Suprapubic skin (tissue), 4 donors: ENCODE results near the gene CHN2. TPM values are rescaled to one million over a fixed set of nuclear protein-coding genes. Genes with fewer than 3 reads are reported as not detected.

ENCODE experiments used
- DNase-seq, 2 donors: peaks; one replicate each; pipeline ENCODE4 v3.0.0-alpha.2; 2019; ENCODE audit warnings: low spot score in 2 of 2
- H3K27ac ChIP-seq: fragments of 200-600 bp; sonication (generic); one replicate; pipeline ENCODE4 v1.5.1; 2019
- H3K27me3 ChIP-seq: fragments of 200-600 bp; sonication (generic); one replicate; pipeline ENCODE4 v1.5.1; 2019
- H3K36me3 ChIP-seq: fragments of 200-600 bp; sonication (generic); one replicate; pipeline ENCODE4 v1.5.1; 2019
- H3K4me1 ChIP-seq: fragments of 200-600 bp; sonication (generic); one replicate; pipeline ENCODE4 v1.5.1; 2019
- H3K4me3 ChIP-seq: fragments of 200-600 bp; sonication (generic); one replicate; pipeline ENCODE4 v1.5.1; 2019; ENCODE audit warnings: mild to moderate bottlenecking
- H3K9me3 ChIP-seq: fragments of 200-600 bp; sonication (generic); one replicate; pipeline ENCODE4 v1.5.1; 2019
- EP300 ChIP-seq: sonication (generic); formaldehyde crosslinking; IDR thresholded peaks from one replicate; pipeline ENCODE4 v1.6.1; 2017; ENCODE audit warnings: antibody characterized with exemption
- POLR2A ChIP-seq, 2 donors: fragments of 450-650 bp; IDR thresholded peaks; one replicate each; pipeline ENCODE4 v1.6.1; 2017; ENCODE audit warnings: antibody characterized with exemption in 2 of 2, mild to moderate bottlenecking in 2 of 2, moderate library complexity in 2 of 2
- POLR2AphosphoS5 ChIP-seq, 3 donors: sonication (generic); formaldehyde crosslinking; IDR thresholded peaks; one replicate each; pipeline ENCODE4 v1.6.1; 2017; ENCODE audit warnings: antibody characterized with exemption in 3 of 3
- WGBS: methylation state at CpG from one replicate; pipeline ENCODE4 v1.1.5; 2018; 5-methylcytosine and 5-hydroxymethylcytosine counted together
- total RNA-seq, 4 donors: library from RNA; depleted of rRNA; stranded (reverse); fragments of >200 nt; gene quantifications; one replicate each; pipeline ENCODE4 v1.1.0, GENCODE V29; 2016
- TF ChIP-seq, protein P1 (sequence below), 2 donors: fragments of 200-600 bp in 1 of 2; fragments of 450-650 bp in 1 of 2; sonication (generic) in 1 of 2; IDR thresholded peaks; one replicate each; pipeline ENCODE4 v1.5.1; 2016 to 2019; ENCODE audit warnings: antibody characterized with exemption in 2 of 2, mild to moderate bottlenecking in 1 of 2, moderate library complexity in 1 of 2

Gene CHN2
- total RNA-seq, 4 donors from 2014 or later, result 3.3 to 9.6 (median 6.2) TPM

DNA sequence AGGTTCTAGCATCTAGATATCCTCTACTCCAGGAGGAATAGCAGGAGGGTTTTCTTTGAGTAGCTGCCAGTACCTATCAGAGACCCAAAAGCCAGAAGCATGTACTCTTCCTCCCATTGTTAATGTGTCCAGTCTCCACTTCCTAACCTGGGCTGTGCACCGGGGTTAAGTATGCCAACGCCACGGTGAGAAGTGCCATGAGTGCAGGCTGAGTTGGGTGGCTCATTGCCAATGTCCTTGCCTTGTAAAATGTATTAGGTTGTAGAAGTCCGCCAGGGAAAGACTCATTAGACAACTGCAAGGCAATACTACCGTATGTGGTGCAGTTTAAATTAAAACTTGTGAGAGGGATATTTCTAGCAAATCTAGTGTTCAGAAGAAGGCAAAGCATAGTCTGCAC, 314.0 kb downstream of the CHN2 start:
- no peaks in the 10 kb centered on the region for H3K27me3 ChIP-seq
- H3K9me3 ChIP-seq, result no peaks in the 10 kb centered on the region
- WGBS, result 78% methylated on average over 5 of the region's 5 CpGs
- DNase-seq, result no peak
- TF ChIP-seq EP300 (no peak), POLR2AphosphoS5 (IDR thresholded peaks at IDR 0.05) (no peak), POLR2A (IDR thresholded peaks at IDR 0.05) (no peak)
- TF ChIP-seq, protein P1, sequence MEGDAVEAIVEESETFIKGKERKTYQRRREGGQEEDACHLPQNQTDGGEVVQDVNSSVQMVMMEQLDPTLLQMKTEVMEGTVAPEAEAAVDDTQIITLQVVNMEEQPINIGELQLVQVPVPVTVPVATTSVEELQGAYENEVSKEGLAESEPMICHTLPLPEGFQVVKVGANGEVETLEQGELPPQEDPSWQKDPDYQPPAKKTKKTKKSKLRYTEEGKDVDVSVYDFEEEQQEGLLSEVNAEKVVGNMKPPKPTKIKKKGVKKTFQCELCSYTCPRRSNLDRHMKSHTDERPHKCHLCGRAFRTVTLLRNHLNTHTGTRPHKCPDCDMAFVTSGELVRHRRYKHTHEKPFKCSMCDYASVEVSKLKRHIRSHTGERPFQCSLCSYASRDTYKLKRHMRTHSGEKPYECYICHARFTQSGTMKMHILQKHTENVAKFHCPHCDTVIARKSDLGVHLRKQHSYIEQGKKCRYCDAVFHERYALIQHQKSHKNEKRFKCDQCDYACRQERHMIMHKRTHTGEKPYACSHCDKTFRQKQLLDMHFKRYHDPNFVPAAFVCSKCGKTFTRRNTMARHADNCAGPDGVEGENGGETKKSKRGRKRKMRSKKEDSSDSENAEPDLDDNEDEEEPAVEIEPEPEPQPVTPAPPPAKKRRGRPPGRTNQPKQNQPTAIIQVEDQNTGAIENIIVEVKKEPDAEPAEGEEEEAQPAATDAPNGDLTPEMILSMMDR (IDR thresholded peaks at IDR 0.05), result no peak
- H3K27ac ChIP-seq, result no peak overlapping the region
- no peaks in the 10 kb centered on the region for H3K4me1 ChIP-seq
- peaks cover 11% of the 10 kb centered on the region for H3K36me3 ChIP-seq
- no peak overlapping the region for H3K4me3 ChIP-seq

DNA sequence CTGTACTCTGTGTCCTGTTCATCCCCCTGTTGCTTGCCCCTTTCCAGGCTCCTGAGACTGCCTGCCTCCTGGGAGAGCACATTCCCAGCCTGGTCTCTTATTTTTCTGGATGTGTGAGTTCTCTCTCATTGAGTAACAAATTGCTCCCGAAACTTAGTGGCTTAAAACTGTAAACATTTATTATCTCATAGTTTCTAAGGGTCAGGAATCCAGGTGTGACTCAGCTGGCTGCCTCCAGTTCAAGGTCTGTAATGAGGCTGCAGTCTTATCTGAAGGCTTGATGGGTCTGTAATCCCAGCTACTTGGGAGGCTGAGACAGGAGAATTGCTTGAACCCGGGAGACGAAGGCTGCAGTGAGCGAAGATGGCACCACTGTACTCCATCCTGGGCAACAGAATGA, 315.5 kb downstream of the CHN2 start:
- TF ChIP-seq POLR2A (IDR thresholded peaks at IDR 0.05), result no peak
- no peak for TF ChIP-seq EP300
- TF ChIP-seq, protein P1 (IDR thresholded peaks at IDR 0.05), result no peak
- no peak for TF ChIP-seq POLR2AphosphoS5 (IDR thresholded peaks at IDR 0.05)
- Histone ChIP-seq H3K4me1 (no peaks in the 10 kb centered on the region), H3K9me3 (no peaks in the 10 kb centered on the region), H3K4me3 (no peak overlapping the region), H3K27me3 (no peaks in the 10 kb centered on the region), H3K27ac (no peak overlapping the region), H3K36me3 (peaks cover 11% of the 10 kb centered on the region)
- DNase-seq, result no peak
- WGBS, result 98% methylated on average over 4 of the region's 4 CpGs

DNA sequence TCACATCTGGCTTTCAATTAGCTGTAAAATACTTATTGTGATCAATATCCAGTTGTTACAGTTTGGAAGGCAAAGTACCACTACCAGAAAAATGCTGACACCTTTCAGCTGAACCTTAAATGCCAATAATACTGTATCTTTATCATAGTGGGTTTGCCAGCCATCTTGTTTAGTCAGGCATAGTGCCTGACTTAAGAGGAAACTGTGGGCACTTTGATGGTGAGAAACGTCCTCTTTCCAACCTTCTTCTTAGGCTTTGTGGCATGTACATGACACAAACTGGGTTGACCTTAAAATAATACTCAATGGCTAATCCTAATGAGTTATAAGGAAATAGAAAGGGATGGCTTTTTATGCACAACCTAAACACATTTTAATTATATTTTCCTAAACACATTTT, 316.8 kb downstream of the CHN2 start:
- Histone ChIP-seq H3K27me3 (no peaks in the 10 kb centered on the region), H3K4me1 (no peaks in the 10 kb centered on the region), H3K27ac (no peak overlapping the region), H3K4me3 (no peak overlapping the region), H3K9me3 (no peaks in the 10 kb centered on the region), H3K36me3 (peaks cover 11% of the 10 kb centered on the region)
- DNase-seq, result no peak
- no peak for TF ChIP-seq EP300
- TF ChIP-seq POLR2AphosphoS5 (IDR thresholded peaks at IDR 0.05), result no peak
- no peak for TF ChIP-seq POLR2A (IDR thresholded peaks at IDR 0.05)
- TF ChIP-seq, protein P1 (IDR thresholded peaks at IDR 0.05), result no peak
- 40% methylated on average over 1 of the region's 1 CpG for WGBS

DNA sequence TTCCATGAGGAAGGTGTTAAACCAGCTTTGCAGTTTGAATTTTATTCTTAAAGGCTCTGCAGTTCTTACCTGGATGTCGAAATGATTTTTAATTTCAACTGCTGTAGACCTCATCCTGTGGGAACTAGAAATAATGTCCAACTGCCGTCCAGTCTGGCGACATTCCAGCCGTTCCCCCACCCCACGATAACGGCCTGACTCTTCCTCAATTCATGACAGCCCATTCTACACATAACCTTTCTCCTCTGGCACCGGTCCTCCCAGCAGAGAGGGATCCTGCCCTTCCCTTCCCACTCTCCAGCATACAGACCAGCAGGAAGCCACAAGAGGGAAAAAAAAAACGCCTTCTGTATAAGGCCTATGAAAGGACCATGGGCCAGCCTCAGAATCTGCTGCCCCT, 317.3 kb downstream of the CHN2 start:
- Histone ChIP-seq H3K27me3 (no peaks in the 10 kb centered on the region), H3K36me3 (peaks cover 11% of the 10 kb centered on the region), H3K27ac (no peak overlapping the region), H3K4me1 (no peaks in the 10 kb centered on the region), H3K9me3 (no peaks in the 10 kb centered on the region), H3K4me3 (no peak overlapping the region)
- TF ChIP-seq POLR2A (IDR thresholded peaks at IDR 0.05) (no peak), EP300 (no peak), POLR2AphosphoS5 (IDR thresholded peaks at IDR 0.05) (no peak)
- TF ChIP-seq, protein P1 (IDR thresholded peaks at IDR 0.05), result no peak
- DNase-seq, result no peak
- whole genome bisulfite sequencing, result 56% methylated on average over 8 of the region's 8 CpGs

DNA sequence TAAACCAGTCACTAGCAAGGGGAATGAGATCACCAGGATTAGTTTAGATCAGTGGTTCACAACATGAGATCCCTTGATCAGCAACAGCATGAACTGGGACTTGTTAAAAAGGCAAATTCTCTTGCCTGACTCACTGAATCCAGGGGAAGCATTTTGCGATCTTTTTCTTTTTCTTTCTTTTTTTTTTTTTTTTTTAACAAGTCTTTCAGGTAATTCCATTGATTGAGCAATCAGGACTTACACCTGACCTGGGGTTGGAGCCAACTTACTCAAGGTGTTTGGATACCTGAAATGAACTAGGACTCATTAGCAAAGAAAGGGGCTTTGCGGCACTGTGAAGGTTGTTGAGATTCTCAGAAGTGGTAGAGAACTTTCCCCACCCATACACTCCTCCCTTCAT, 321.9 kb downstream of the CHN2 start:
- Histone ChIP-seq H3K9me3 (no peaks in the 10 kb centered on the region), H3K36me3 (no peaks in the 10 kb centered on the region), H3K4me3 (no peak overlapping the region), H3K4me1 (no peaks in the 10 kb centered on the region), H3K27me3 (no peaks in the 10 kb centered on the region), H3K27ac (no peak overlapping the region)
- DNase-seq, result no peak
- WGBS, result 74% methylated on average over 2 of the region's 2 CpGs
- TF ChIP-seq, protein P1 (IDR thresholded peaks at IDR 0.05), result no peak
- TF ChIP-seq EP300, result no peak
- no peak for TF ChIP-seq POLR2AphosphoS5 (IDR thresholded peaks at IDR 0.05)
- TF ChIP-seq POLR2A (IDR thresholded peaks at IDR 0.05), result no peak
